ENCODE results near the gene KRT84. TPM values are rescaled to one million over a fixed set of nuclear protein-coding genes. Genes with fewer than 3 reads are reported as not detected.

The KRT84 gene
- total RNA-seq, 1 donor from 2014 or later = not detected

- ATAC-seq (no peak), DNase-seq (no peak)
- H3K4me3 ChIP-seq = no peak overlapping the region
- TF ChIP-seq CTCF (IDR thresholded peaks at IDR 0.05) = no peak
- no peak overlapping the region for H3K27ac ChIP-seq
- no peaks in the 10 kb centered on the region for H3K9me3 ChIP-seq
- no peaks in the 10 kb centered on the region for H3K36me3 ChIP-seq
- peaks cover 11% of the 10 kb centered on the region for H3K27me3 ChIP-seq (ENCODE audit: low read depth)
- no peaks in the 10 kb centered on the region for H3K4me1 ChIP-seq
- intact Hi-C loops (cut with DNase I) = no loop called here
These were observed 17.6 kb upstream of the KRT84 start for GRCh38 chr12:52402873-52403540.

GRCh38 chr12:52402377-52402776 is 16.9 kb upstream of the KRT84 start:
- H3K27ac ChIP-seq = no peak overlapping the region
- H3K27me3 ChIP-seq (ENCODE audit: low read depth) = peaks cover 7% of the 10 kb centered on the region
- H3K4me3 ChIP-seq = no peak overlapping the region
- H3K4me1 ChIP-seq = no peaks in the 10 kb centered on the region
- no peaks in the 10 kb centered on the region for H3K36me3 ChIP-seq
- DNase-seq (no peak), ATAC-seq (no peak)
- no peak for TF ChIP-seq CTCF (IDR thresholded peaks at IDR 0.05)
- intact Hi-C loops (cut with DNase I) = no loop called here
- no peaks in the 10 kb centered on the region for H3K9me3 ChIP-seq

- H3K27me3 ChIP-seq (ENCODE audit: low read depth) = peaks cover 7% of the 10 kb centered on the region
- DNase-seq (no peak), ATAC-seq (no peak)
- intact Hi-C loops (cut with DNase I) = no loop called here
- H3K27ac ChIP-seq = no peak overlapping the region
- H3K9me3 ChIP-seq = no peaks in the 10 kb centered on the region
- no peaks in the 10 kb centered on the region for H3K36me3 ChIP-seq
- no peak overlapping the region for H3K4me3 ChIP-seq
- TF ChIP-seq CTCF (IDR thresholded peaks at IDR 0.05) = no peak
- H3K4me1 ChIP-seq = no peaks in the 10 kb centered on the region
These were observed 16.5 kb upstream of the KRT84 start for GRCh38 chr12:52401926-52402325.

- no peak for TF ChIP-seq CTCF (IDR thresholded peaks at IDR 0.05)
- Histone ChIP-seq H3K9me3 (no peaks in the 10 kb centered on the region), H3K4me3 (no peak overlapping the region), H3K27ac (no peak overlapping the region), H3K27me3 (ENCODE audit: low read depth) (peaks cover 7% of the 10 kb centered on the region), H3K4me1 (no peaks in the 10 kb centered on the region), H3K36me3 (no peaks in the 10 kb centered on the region)
- ATAC-seq = no peak
- intact Hi-C loops (cut with DNase I) = no loop called here
- no peak for DNase-seq
These were observed 16.1 kb upstream of the KRT84 start for GRCh38 chr12:52401526-52401925.

- DNase-seq (no peak), ATAC-seq (no peak)
- intact Hi-C loops (cut with DNase I) = no loop called here
- Histone ChIP-seq H3K9me3 (no peaks in the 10 kb centered on the region), H3K4me3 (no peak overlapping the region), H3K27ac (no peak overlapping the region), H3K36me3 (no peaks in the 10 kb centered on the region), H3K4me1 (no peaks in the 10 kb centered on the region), H3K27me3 (ENCODE audit: low read depth) (peaks cover 7% of the 10 kb centered on the region)
- no peak for TF ChIP-seq CTCF (IDR thresholded peaks at IDR 0.05)
These were observed 15.5 kb upstream of the KRT84 start for GRCh38 chr12:52400906-52401305.

Measured in lower lobe of right lung (tissue), 2 donors.